ENCODE data around the gene ZDHHC11.
"Not testable (repeated sequence)": the region's sequence is repeated elsewhere in the genome, so short reads cannot be mapped to it uniquely, and the experiment has no call there.

ZDHHC11 gene

DNA sequence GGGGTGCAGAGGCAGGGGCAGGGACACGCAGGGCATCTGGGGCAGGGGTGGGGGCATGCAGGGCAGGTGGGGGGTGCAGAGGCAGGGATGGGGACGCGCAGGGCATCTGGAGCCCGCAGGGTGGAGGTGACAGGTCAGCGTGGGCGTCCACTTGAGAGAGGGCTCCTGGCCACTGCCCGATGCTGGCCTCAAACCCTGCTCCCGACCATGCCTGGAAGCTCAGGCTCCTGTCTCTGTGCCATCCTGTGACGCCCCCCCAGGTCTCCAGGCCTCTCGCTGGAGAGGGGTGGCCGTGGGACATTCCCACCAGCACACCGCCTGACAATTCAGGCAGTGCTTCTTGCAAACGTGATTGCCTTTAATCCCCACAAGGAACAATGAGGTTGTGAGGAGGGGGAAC lies 99.3 kb downstream of the ZDHHC11 start:
- TF ChIP-seq, protein P1, sequence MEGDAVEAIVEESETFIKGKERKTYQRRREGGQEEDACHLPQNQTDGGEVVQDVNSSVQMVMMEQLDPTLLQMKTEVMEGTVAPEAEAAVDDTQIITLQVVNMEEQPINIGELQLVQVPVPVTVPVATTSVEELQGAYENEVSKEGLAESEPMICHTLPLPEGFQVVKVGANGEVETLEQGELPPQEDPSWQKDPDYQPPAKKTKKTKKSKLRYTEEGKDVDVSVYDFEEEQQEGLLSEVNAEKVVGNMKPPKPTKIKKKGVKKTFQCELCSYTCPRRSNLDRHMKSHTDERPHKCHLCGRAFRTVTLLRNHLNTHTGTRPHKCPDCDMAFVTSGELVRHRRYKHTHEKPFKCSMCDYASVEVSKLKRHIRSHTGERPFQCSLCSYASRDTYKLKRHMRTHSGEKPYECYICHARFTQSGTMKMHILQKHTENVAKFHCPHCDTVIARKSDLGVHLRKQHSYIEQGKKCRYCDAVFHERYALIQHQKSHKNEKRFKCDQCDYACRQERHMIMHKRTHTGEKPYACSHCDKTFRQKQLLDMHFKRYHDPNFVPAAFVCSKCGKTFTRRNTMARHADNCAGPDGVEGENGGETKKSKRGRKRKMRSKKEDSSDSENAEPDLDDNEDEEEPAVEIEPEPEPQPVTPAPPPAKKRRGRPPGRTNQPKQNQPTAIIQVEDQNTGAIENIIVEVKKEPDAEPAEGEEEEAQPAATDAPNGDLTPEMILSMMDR (conservative IDR thresholded peaks at IDR 0.05; ENCODE audit: low read depth), result no peak
- CTCF ChIA-PET, result no interaction called here
- no peak for DNase-seq (ENCODE audit: low spot score)
- H3K27ac ChIP-seq, result no peak overlapping the region
- POLR2A ChIA-PET (ENCODE audit: low non-redundant PET), result no interaction called here

DNA sequence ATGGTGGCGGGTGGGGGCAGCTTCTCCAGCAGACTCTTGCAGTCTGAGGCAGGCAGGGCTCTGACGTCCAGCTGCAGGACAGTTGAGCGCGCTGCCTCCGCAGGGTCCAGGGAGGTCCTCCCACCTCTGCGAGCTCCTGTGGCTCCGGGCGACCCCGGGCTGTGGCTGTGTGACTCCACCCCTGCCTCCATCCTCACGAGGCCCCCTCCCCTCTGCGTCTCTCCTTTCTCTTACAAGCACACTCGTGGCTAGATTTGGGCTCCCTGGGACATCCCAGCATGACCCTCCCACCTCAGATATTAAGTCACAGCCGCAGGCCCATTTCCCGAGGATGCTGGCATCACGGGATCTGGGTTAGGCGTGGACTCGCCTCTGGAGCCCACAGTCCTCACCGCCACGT lies 100.6 kb downstream of the ZDHHC11 start:
- H3K27ac ChIP-seq; CTCF ChIA-PET; POLR2A ChIA-PET (ENCODE audit: low non-redundant PET); DNase-seq (ENCODE audit: low spot score): not testable (repeated sequence)

DNA sequence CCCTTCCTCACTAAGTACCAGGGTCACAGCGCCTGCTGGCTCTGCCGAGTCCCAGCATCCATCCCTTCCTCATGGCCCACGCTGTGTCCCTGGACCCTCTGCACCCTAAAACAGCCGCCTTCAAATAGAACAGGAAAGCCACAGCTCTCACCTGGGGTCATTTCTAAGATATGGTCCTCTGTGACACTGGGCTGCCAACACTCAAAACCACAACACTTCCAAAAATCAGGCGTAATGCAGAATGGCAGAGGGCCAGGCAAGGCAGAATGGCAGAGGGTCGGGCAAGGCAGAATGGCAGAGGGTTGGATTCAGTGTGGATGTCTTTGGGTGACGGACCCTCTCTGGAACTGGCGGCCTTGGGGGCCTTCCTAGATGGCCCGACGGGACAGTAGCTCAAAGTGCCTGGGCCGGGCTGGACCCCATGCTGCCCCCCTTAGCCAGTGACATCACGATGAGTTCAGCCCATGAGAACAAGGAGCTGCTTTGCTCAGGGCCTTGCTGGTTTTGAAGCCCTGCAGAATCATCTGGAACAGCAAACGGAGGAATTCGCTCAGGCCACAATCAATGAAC lies 101.6 kb downstream of the ZDHHC11 start:
- POLR2A ChIA-PET (ENCODE audit: low non-redundant PET), result no interaction called here
- CTCF ChIA-PET, result no interaction called here
- H3K27ac ChIP-seq, result no peak overlapping the region
- no peak for DNase-seq (ENCODE audit: low spot score)
- TF ChIP-seq, protein P1 (conservative IDR thresholded peaks at IDR 0.05; ENCODE audit: low read depth), result no peak

DNA sequence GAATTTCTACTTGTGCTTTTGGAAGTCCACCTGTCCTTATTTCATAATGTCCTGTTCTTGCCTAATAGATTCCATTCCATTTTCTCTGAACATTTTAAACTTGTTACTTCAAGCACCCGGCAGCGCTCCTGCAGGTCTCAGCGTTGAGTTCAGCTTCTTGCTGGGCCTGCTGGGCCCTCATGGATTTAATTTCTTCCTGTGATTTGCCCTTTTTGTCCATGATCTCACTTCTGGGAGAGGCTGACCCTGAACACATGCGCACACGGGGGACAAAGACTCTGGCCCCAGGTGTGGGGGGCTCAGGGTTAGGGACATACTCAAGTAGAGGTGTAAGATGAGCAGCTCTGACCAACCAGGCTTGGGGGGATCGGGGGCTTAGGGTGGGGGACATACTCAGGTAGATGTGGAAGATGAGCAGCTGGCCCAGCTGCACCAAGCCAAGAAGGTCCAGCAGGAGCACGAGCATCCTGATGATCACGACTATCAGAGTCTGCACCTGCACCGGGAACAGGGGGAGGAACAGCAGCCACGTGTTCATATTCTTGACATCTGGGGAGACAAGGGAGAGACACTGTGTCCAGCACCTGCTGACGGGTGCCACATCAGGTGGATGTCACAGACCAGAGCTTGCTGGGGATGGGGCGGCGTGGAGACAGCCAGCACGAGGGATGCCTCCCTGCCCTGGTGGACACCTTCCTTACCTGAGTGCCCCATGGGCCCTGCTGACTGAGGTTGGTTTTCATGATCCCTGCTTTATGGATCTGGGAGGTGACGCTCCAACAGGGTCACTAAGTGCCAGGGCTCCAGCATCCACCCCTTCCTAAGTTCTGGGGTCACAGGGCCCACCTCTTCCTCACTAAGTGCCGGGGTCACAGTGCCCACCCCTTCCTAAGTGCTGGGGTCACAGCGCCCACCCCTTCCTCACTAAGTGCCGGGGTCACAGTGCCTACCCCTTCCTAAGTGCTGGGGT lies 102.5 kb downstream of the ZDHHC11 start:
- DNase-seq (ENCODE audit: low spot score); H3K27ac ChIP-seq; CTCF ChIA-PET; POLR2A ChIA-PET (ENCODE audit: low non-redundant PET): not testable (repeated sequence)

DNA sequence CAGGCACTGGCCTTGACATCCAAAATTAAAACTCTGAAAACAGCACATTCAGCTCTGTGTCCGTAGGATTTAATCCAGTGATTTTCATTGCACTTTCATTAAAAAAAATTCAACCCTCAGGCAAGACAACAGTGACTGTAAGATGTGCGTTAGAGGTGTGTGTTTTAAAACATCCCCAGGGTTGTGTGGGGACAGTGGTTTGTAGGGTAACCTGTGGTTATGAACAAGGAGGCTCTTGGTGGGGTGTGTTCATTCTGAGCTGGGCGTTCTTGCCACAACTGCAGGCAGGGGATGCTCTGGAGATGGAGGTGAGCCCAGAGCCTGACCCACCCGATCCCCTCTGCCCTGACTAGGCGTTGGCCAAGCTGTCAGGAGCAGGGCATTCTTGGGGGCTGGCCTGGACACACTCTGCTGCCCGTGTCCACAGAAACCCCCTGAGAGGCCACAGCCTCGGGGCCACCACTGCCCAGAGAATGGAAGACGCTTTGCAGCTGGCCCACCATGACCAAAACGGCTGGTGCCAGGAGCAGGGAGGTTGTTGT lies 103.4 kb downstream of the ZDHHC11 start:
- CTCF ChIA-PET; DNase-seq (ENCODE audit: low spot score); POLR2A ChIA-PET (ENCODE audit: low non-redundant PET); H3K27ac ChIP-seq: not testable (repeated sequence)

DNA sequence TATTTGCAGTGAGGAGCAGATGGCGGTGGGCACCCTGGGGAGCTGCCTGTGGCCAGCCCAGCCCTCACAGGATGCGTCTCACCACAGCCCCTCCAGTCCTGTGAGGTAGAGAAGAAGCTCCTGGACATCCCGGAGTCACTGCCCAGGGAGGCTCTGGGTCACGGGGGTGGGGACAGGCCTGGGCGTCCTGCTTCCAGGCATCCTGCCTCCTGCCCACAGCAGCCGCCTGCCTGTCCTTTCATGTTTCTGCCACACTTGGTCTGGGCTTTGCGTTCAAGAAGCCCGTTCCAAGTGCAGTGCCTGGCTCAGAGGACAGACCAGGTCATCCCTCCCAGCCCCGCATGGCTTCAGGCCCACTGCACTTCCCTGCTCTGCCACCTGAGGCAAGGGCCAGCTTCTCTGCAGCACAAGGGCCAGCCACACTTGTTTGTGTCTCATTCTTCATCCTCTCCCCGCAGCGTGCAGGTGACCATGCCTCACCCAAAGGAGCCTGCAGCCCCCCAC lies 104.5 kb downstream of the ZDHHC11 start:
- TF ChIP-seq, protein P1 (conservative IDR thresholded peaks at IDR 0.05; ENCODE audit: low read depth), result no peak
- no peak for DNase-seq (ENCODE audit: low spot score)
- H3K27ac ChIP-seq, result no peak overlapping the region
- ChIA-PET POLR2A (ENCODE audit: low non-redundant PET) (no interaction called here), CTCF (interaction anchor here (0.6 kb wide), 1 partner anchor 282 kb away, joined by 3 read pairs; no protein-coding TSS in a partner anchor)
